Activated naive CD4-positive, alpha-beta T cell treated with anti-CD3 and anti-CD28 coated beads, Interleukin-2, amount 50 U/mL, for 72 hours (primary cell): ENCODE results near the gene CALN1. TPM values are rescaled to one million over a fixed set of nuclear protein-coding genes. Genes with fewer than 3 reads are reported as not detected.

Experiments used
- ATAC-seq, 2 donors: fragments of 150-1000 bp; cut with Tn5 transposase; 2 replicates each; pipeline ENCODE4 v1.10.0; 2021; ENCODE audit warnings: mild to moderate bottlenecking in 2 of 2, moderate library complexity in 2 of 2
- DNase-seq, 2 donors: peaks; one replicate each; pipeline ENCODE4 v3.0.0; 2021 to 2022; ENCODE audit warnings: low spot score in 2 of 2
- H3K27ac Mint-ChIP-seq, 2 donors: one replicate each; pipeline ENCODE4 v1.8.0; 2022; ENCODE audit warnings: mild to moderate bottlenecking in 2 of 2, mixed read lengths in 2 of 2
- H3K36me3 Mint-ChIP-seq, 2 donors: one replicate each; pipeline ENCODE4 v1.8.0; 2022; ENCODE audit warnings: mixed read lengths in 2 of 2
- H3K9me3 Mint-ChIP-seq, 2 donors: one replicate each; pipeline ENCODE4 v1.8.0; 2022; ENCODE audit warnings: mixed read lengths in 2 of 2
- total RNA-seq, 2 donors: library from RNA; stranded (reverse); gene quantifications; one replicate each; pipeline ENCODE4 v1.2.3, GENCODE V29; 2022

The CALN1 gene
- total RNA-seq, 2 donors from 2014 or later: not detected

DNA sequence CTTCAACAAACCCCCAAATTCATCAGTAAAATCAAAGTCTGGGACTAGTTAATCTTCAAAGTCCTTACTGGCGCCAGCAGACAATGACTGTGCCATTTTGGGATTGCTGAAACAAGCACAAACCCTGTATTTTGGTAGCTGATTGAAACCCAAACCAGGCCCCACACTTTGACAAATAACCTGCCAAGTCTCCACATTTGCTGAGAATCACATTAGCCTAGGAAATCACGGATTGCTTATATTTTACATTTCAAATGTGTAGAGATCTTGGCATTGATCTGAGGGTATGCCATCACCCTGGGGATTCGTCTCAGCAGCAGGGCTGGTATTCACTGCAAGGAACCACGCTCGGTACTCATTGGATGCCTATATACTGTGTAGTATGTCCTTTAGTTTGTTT, 501.1 kb downstream of the CALN1 start:
- no peak overlapping the region for H3K27ac Mint-ChIP-seq
- peaks cover 12 to 27% of the 10 kb centered on the region in 2 donors for H3K9me3 Mint-ChIP-seq
- DNase-seq (no peak), ATAC-seq (no peak)
- no peaks in the 10 kb centered on the region for H3K36me3 Mint-ChIP-seq

DNA sequence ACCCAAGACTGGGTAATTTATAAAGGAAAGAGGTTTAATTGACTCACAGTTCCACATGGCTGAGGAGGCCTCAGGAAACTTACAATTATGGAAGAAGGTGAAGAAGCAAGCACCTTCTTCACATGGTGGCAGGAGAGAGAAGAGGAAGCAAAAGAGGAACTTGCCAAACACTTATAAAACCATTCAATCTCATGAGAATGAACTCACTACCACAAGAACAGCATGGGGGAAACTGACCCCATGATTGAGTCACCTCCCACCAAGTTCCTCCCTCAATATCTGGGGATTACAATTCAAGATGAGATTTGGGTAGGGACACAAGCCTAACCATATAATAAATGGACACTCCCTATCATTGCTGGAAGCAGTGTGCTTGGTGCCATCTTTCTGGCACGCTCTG, 506.3 kb downstream of the CALN1 start:
- no peaks in the 10 kb centered on the region for H3K36me3 Mint-ChIP-seq
- DNase-seq: no peak
- no peak overlapping the region for H3K27ac Mint-ChIP-seq
- no peak for ATAC-seq
- H3K9me3 Mint-ChIP-seq: peaks cover 15 to 18% of the 10 kb centered on the region in 2 donors

DNA sequence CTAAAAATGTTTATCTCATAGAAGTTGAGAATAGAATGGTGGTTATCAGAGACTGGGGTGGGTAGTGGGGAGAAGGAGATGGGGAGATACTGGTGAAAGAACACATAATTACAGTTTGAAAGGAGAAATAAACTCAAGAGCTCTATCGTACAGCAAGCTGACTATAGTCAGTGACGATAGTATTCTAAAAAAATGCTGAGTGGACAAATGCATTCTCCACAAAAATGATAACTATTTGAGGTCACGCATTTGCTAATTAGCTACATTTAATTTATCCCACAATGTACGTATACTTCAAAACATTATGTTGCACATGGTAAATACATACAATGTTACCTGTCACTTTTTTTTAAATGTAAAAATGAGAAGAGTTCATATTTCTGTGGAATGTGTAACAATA, 507.7 kb downstream of the CALN1 start:
- no peak for ATAC-seq
- DNase-seq: no peak
- no peaks in the 10 kb centered on the region for H3K36me3 Mint-ChIP-seq
- peaks cover 7 to 11% of the 10 kb centered on the region in 2 donors for H3K9me3 Mint-ChIP-seq
- no peak overlapping the region for H3K27ac Mint-ChIP-seq

DNA sequence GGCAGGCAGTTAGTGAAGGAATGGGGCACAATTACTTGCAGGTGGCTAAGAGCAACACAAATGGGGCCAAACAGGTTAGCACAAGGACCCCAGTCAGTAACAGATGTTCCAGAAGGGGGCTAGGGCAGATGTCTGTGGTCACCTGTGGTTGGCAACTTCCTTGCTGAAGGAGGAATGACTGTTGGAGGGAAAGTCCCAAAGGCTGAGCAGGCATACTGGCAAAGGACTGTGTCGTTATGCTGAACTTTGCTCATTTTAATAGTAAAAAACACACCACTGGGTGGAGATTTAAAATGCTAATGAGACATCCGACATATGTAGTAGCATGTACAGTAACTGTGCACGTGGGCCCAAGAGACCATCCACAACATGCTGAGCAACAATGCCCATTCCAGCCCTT, 511.6 kb downstream of the CALN1 start:
- Mint-ChIP-seq H3K36me3 (no peaks in the 10 kb centered on the region), H3K27ac (no peak overlapping the region), H3K9me3 (peaks cover 10% of the 10 kb centered on the region in 2 donors)
- ATAC-seq (peak in 1 of 2 donors; percentile 39), DNase-seq (no peak)

DNA sequence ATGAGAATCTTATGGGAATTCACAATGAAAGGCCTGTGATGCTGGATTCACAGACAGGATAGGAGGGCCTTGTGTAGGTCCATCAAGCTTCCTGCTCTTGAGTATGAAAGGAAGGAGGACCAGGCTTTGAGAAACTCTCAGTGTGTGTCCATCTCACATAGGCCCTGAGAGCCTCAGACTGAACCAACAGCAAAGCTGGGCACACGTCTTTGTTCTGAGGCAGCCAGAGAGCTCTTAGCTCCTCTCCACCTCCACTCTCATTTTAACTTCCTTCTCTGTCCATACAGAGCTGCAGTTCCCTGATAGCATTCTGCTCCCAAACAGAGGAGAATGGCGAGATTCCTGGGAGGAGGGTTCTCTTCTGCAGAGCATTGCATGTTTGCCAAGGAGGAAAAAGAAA, 515.6 kb downstream of the CALN1 start:
- H3K27ac Mint-ChIP-seq: no peak overlapping the region
- ATAC-seq (no peak), DNase-seq (no peak)
- H3K9me3 Mint-ChIP-seq: peaks cover 3 to 5% of the 10 kb centered on the region in 2 donors
- no peaks in the 10 kb centered on the region for H3K36me3 Mint-ChIP-seq

DNA sequence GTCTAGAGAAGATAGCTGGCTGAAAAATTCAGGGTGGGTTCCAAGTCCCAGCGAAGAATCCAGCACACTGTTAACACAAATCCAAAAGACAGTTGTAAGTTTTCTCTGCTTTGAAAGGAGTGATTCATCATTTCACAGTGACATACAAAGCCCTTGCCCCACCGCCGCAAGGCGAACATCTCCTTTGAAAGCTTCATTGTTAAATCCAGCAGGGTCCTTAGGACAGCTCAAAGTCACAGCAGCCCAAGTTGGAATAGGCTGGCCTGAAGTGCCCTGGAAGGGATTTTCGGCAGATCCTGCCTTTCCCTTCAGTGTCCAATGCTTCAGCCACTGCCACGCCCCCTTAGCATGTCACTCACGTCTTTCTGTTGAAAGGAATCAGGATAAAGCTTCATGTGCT, 526.1 kb downstream of the CALN1 start:
- ATAC-seq: no peak
- peaks cover 34 to 49% of the 10 kb centered on the region in 2 donors for H3K9me3 Mint-ChIP-seq

DNA sequence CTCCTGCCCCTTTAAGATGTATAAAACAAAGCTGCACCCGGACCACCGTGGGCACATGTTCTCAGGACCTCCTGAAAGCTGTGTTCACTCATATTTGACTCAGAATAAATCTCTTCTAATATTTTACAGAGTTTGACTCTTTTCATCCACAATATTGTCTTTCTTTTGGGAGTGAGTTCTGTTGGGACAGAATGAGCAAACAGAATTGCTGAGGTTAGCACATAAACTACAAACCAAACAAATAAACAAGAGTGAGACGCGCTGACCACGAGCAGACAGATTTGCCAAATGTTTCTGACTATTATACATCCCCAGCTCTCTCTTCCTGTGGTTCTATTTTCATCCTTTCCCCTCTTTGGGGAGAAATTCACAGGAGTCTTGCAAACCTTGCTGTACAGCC, 526.7 kb downstream of the CALN1 start:
- ATAC-seq: no peak
- DNase-seq: no peak
- peaks cover 0 to 21% of the 10 kb centered on the region in 2 donors for H3K36me3 Mint-ChIP-seq
- no peak overlapping the region for H3K27ac Mint-ChIP-seq
- H3K9me3 Mint-ChIP-seq: peaks cover 38 to 50% of the 10 kb centered on the region in 2 donors

More for the DNA sequence above, 526.1 kb downstream of the CALN1 start:
- no peak for DNase-seq
- Mint-ChIP-seq H3K36me3 (peaks cover 0 to 16% of the 10 kb centered on the region in 2 donors), H3K27ac (no peak overlapping the region)

DNA sequence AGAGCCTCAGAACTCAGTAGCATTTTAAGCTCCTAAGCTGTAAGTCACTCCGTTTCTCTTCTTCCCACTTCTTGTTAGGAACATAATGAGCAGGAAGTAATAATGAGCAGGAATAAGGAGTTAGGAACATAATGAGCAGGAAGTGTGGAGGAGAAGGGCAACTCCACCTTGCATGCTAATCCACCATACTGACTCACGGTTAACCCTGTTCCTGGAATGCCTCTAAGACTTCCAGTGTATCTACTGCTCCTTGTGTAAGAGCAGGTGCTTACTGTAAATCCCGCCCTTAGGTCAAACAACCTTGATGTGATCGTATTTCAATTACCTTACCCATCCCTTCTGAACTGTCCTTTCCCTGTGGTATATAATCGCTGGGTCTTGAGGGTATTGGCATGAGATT, 528.7 kb downstream of the CALN1 start:
- DNase-seq: no peak
- peaks cover 0 to 21% of the 10 kb centered on the region in 2 donors for H3K36me3 Mint-ChIP-seq
- ATAC-seq: no peak
- no peak overlapping the region for H3K27ac Mint-ChIP-seq
- peaks cover 35 to 57% of the 10 kb centered on the region in 2 donors for H3K9me3 Mint-ChIP-seq

DNA sequence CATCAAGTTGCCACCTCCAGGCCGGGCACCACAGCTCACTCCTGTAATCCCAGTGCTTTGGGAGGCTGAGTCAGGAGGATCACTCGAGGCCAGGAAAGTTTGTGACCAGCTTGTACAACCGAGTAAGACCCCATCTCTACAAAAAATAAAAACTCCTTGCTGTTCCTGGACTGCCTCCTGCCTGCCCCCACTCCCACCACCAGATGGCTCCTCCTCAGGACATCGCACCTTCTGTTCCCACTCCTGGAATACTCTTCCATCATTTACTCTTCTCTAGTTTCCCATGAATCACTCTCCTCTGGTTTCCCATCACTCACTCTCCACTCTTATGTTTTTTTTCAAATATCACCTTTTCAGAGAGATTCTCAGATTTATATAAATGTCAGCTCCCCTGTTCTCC, 540.7 kb downstream of the CALN1 start:
- no peak for ATAC-seq
- H3K36me3 Mint-ChIP-seq: peaks cover 0 to 9% of the 10 kb centered on the region in 2 donors
- H3K9me3 Mint-ChIP-seq: peaks cover 18 to 25% of the 10 kb centered on the region in 2 donors

DNA sequence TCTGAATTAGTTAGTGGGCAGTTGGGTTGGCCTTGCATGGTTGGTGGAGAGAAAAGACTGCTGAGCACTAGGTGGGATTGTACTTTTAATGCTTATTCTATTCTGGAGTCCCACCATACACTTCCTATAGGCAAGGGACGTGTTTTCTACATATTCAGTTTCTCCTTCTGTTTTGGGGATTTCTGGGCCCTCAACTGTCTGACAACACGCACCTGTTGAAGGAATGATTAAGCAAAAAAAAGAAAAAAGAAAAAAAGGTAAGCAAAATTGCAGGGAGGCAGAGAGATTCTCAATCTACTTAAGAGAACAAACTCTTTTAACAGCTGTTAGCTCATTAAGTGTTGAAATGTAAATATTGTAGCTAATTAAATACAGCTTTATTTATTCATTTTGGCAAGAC, 541.3 kb downstream of the CALN1 start:
- no peak overlapping the region for H3K27ac Mint-ChIP-seq
- H3K36me3 Mint-ChIP-seq: peaks cover 0 to 9% of the 10 kb centered on the region in 2 donors
- ATAC-seq: no peak
- DNase-seq: no peak
- peaks cover 14 to 20% of the 10 kb centered on the region in 2 donors for H3K9me3 Mint-ChIP-seq

More for the DNA sequence above, 540.7 kb downstream of the CALN1 start:
- no peak for DNase-seq
- H3K27ac Mint-ChIP-seq: peak overlapping the region in 1 of 2 donors; percentile 3

DNA sequence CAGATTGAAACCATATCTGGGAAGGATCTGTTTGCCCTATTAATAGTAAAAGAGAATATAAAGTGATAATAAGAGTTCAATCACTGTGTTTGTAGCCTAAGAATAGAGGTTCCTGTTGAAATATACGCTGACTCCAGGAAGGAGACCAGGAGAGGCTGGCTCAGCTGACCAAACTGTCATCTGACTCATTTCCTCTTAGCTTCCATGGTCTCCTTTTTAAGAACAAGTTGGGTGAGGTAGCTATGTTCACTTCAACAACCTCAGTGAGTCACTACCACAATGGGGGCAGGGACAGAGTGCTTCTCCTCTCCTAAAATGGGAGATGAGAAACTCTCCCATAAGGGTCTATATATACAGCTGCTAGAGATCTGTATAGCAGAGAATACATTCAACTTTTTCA, 543.3 kb downstream of the CALN1 start:
- Mint-ChIP-seq H3K36me3 (peaks cover 0 to 5% of the 10 kb centered on the region in 2 donors), H3K9me3 (peaks cover 13 to 27% of the 10 kb centered on the region in 2 donors), H3K27ac (no peak overlapping the region)
- peak; percentile 48 to 81 for ATAC-seq
- no peak for DNase-seq

DNA sequence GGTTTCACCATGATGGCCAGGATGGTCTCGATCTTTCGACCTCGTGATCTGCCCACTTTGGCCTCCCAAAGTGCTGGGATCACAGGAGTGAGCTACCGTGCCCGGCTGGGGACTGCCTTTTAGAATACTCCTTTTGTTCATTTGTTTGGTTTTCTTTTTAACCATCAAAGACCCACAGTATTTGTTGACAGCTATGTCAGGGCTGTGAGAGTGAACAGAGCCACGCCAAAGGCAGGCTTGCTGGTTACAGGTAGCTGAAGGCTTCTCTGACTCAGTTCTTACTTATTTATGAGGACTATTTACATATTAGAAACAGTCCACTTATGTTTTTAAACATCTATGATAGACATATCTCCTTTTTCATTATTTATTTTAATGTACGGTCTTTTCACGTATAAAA, 544.5 kb downstream of the CALN1 start:
- Mint-ChIP-seq H3K27ac (no peak overlapping the region), H3K9me3 (peaks cover 13 to 29% of the 10 kb centered on the region in 2 donors), H3K36me3 (peaks cover 0 to 6% of the 10 kb centered on the region in 2 donors)
- no peak for DNase-seq
- ATAC-seq: no peak

DNA sequence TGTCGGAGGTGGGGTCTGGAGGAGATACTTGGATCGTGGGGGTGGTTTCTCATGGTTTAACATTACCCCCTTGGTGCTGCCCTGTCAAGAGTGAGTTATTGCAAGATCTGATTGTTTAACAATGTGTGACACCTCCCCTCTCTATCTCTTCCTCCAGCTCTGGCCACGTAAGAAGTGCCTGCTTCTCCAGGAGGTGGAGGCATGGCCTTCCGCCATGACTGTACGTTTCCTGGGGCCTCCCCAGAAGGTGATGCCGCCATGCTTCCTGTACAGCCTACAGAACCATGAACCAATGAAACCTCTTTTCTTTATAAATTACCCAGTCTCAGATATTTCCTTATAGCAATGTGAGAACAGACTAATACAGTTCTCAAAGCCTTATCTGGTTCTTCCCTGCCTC, 547.0 kb downstream of the CALN1 start:
- no peak for DNase-seq
- Mint-ChIP-seq H3K27ac (no peak overlapping the region), H3K36me3 (peaks cover 0 to 6% of the 10 kb centered on the region in 2 donors), H3K9me3 (peaks cover 8 to 29% of the 10 kb centered on the region in 2 donors)
- no peak for ATAC-seq

DNA sequence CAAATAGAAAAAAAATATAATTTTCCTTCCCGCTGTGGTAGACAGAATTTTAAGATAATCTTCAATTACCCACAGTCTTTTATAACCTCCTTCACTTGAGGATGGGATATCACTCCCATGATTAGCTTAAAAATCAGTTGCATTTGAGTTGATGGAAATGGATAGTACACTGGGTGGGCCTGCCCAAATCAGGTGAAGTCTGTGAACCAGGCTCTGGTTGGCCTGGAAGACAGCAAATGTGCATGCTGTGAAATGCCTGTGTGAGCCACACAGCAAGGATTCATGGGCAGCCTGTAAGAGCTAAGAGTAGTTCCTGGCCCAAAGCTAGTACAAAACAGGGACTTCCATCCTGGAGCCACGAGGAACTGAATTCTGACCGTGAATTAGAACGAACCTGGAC, 548.0 kb downstream of the CALN1 start:
- DNase-seq: no peak
- ATAC-seq: no peak
- Mint-ChIP-seq H3K9me3 (peaks cover 8 to 24% of the 10 kb centered on the region in 2 donors), H3K27ac (no peak overlapping the region), H3K36me3 (peaks cover 0 to 6% of the 10 kb centered on the region in 2 donors)

DNA sequence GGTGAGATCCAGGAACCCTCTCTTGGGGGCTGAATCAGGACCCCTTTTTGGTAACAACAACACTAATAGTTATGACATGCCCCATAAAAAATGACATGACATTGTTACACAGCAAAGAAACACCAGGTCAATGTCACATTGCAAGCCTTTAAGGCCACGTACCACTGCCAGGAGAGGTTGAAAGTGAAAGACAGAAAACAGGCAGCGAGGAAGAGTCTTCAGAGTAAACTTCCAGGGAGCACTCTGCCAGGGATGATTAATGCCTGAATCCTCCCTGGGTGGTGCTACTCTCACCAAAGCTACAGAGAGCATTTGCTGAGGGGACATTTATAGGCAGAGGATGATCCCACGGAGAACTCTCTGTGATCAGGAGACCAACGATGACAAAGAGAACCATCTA, 551.6 kb downstream of the CALN1 start:
- Mint-ChIP-seq H3K36me3 (peaks cover 0 to 6% of the 10 kb centered on the region in 2 donors), H3K9me3 (peaks cover 5 to 16% of the 10 kb centered on the region in 2 donors), H3K27ac (no peak overlapping the region)
- DNase-seq (no peak), ATAC-seq (no peak)

DNA sequence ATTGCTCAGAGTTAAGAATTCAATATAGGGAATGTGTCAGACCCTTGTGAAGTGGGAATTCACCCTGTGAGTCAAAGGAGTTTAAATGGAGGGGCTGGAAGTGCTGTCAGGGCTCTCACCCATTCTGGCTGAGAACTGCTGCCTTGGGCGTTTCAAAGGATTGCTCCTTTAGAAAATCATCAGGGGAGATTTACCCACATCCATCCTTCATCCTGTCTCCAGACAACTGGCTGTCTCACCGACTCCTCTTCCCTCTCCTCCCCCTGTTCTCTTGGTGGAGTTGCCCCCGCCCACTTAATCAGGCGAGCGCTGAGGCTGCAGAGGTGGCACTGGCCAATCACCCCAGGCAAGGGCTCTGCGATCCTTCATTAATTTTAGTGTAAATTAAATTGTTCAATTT, 554.8 kb downstream of the CALN1 start:
- no peak for ATAC-seq

DNA sequence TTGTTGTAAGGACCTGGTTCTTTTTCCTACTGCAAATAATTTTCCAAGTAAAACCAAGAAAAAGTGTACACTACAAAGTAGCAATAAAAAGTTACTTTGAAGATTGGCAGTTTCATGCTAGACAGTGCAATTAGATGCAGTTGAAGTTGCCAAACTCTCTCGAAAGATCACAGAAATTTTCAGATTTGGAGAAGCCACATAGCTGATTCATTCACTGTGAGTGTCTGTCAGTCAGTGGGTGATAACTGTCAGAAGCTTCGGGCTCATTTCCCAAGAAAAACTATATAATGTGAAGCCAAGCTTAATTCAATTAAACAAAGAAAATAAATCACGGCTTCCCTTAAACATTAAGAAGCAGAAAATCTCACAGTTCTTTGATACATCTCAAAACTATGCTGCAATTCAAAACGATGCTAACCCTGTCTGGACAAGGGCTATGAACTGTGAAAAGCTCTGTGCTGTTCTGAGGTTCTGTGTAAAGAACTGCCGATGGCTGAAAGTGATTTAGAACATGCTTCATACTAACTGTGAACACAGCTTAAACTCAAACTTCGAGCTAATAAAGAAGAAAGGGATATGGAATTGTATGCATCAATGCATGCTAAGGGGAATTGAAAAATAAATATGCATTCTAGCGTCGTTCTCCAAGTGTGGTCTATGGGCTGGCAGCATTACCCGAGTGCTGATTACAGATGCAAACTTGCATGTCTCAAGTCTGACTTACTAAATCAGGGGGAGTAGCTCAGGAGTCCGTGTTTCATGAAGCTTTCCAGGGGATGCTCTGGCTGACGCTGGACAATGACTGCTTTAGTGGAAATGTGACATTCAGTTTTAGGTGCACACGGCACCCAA, 557.4 kb downstream of the CALN1 start:
- peaks cover 3 to 5% of the 10 kb centered on the region in 2 donors for H3K9me3 Mint-ChIP-seq
- ATAC-seq (no peak), DNase-seq (no peak)
- no peak overlapping the region for H3K27ac Mint-ChIP-seq
- no peaks in the 10 kb centered on the region for H3K36me3 Mint-ChIP-seq

More for the DNA sequence above, 554.8 kb downstream of the CALN1 start:
- H3K27ac Mint-ChIP-seq: no peak overlapping the region
- peaks cover 0 to 11% of the 10 kb centered on the region in 2 donors for H3K9me3 Mint-ChIP-seq
- DNase-seq: no peak
- no peaks in the 10 kb centered on the region for H3K36me3 Mint-ChIP-seq
